DMS53 treated with DMSO at 0.1 percent for 48 hours (cell line): ENCODE results near the gene TBXA2R.
"Not testable (repeated sequence)": the region's sequence is repeated elsewhere in the genome, so short reads cannot be mapped to it uniquely, and the experiment has no call there.

Source experiments
- DNase-seq: peaks from one replicate; lab custom pipeline; 2025; ENCODE audit not compliant: unreplicated experiment; lab: John Stamatoyannopoulos, UW

TBXA2R gene

DNA sequence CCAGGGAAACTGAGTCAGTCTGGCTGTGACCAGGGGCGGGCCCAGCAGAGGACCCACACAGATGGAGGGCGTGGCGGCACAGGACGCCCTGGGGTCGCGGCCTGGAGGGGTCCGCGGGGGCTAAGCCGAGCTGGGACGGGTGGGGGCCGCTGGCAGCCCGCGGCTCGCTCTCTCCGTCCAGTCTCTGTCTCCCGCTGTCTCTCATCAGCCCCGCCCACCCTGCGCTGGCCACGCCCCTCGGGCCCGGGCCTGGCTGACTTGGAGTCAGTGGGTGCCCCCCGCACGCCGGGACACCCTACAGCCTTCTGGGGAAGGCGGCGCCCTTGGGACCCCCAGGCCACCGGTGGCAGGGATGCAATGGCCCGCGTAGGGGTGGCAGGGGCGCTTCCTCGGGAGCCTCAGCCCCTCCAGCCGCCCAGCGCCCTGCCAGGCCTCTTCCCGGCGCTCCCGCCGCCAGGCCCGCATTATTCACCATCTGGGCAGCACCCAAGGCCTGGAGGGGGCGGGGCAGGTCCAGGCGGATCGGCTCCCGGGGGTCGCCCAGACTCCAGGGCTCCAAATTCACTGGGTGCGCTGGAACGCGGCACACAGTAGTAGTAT, at the start of gene TBXA2R:
TSS of gene TBXA2R (minus strand) at position 186 of the 600 bp plus-strand sequence. CDS start 6,241 bp downstream, outside the sequence.
- no peak for DNase-seq

DNA sequence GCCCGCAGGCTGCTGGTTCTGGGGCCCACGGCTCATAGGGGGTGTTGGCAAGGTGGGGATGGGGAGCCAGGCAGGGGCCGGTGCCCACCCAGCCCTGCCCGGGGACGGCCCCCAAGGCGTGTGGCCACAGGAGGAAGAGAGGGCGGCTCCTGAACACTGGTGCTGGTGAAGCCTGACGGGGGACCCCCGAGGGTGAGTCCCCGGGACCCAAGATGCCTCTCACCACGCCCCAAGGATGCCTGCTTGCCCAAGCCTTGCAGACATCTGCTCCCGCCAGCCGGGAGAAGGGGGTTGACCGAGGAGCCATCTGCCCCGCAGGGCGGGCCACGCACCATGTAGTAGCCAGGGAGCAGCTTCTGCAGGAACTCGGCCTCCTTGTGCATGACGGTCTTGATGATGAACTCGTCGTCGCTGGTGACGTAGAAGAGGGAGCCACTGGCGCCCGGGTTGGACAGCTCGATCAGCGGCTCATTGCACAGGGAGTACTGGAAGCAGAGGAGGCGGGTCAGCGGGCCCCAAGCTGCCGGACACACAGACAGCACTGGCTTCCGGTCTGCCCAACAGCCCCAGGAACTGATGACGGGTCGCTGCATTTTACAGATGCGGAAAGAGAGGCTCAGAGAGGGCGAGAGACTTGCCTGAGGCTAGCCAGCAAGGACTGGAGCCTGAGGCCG, 49.5 kb upstream of the TBXA2R start:
- DNase-seq = no peak

DNA sequence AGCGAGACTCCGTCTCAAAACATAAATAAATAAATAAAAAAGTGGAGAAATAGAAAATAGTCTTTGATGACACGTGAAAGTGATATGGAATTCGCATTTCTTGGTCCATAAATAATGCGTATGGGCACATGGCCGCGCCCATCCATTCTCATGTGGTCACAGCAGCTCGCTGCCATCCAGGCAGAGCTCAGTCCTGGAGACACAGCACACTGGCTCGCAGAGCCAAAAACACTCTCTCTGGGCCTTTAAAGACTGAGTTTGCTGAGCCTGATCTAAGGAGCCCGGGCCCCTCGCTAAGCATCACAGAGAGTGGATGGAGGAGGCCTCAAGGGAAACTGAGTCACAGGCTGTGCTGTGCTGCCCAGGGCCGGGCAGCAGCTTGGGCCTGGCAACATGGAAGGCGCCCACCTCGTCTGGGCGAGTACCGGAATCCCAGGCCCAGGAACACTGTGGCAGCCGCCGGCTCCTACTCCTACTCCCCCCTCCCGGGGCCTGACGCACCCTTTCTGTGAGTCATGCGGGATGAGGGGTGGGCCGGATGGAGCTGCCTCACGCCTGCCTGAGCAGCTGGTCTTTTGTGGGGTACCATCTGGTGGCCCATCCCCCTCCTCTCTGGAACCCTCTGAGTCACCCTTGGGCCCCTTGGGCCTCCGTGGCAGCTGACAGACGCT, 48.9 kb upstream of the TBXA2R start:
- DNase-seq = no peak

DNA sequence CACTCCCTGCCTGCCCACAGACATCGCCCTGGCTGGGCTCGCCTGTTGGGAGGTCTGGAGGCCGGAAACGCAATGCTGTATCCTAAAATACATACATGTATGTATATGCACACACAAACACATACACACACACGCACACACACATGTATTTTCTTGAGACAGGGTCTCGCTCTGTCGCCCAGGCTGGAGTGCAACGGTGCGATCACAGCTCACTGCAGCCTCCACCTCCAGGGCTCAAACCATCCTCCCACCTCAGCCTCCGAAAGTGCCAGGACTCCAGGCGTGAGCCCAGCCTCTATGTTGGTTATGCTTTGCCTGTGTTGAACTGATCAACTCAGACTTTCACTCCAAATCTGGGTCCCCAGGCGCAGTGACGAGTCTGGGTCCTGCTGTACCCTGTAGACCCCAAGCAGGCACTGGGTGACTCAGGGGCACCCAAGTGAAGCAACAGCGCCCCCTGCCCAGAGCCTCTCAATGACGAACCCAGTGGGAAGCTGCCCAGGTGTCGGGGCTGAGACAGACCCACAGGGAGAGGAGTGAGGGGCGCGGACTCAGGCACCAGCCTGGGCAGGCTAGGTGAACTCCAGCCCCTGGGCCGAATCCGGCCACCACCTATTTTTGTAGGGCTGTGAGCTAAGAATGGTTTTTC, 47.3 kb upstream of the TBXA2R start:
- no peak for DNase-seq

DNA sequence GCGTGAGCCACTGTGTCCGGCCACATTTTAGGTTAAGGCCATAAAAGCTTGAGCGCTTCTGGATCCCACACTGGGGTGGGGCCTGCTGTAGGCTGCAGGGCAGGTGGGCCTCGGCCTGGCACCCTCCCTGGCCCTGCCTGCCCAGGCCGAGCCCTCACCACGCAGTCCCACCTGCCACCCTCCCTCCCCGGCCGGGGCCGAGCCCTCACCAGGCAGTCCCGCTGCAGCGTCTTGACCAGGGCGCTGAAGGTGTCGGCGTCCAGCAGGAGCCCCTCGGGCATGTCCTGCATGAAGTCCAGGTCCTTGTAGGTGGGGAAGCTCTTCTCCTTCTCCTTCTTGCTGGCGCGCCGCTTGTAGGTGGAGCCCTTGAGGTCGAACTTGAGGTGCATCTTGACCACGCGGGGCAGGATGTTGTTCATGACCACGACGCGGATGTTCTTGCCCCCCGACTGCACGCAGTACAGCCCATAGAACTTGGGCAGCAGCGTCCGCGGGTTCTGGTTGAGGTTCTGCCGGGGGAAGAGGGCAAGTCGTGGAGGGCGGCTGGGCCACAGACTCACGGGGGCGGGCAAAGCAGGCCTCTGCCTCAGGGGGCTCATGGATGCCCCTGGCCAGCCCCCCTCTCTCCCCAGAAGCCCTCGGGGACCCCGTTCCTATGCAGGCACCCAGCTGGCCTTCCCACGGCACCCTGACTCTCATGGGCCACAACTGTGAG, 46.6 kb upstream of the TBXA2R start:
- no peak for DNase-seq

DNA sequence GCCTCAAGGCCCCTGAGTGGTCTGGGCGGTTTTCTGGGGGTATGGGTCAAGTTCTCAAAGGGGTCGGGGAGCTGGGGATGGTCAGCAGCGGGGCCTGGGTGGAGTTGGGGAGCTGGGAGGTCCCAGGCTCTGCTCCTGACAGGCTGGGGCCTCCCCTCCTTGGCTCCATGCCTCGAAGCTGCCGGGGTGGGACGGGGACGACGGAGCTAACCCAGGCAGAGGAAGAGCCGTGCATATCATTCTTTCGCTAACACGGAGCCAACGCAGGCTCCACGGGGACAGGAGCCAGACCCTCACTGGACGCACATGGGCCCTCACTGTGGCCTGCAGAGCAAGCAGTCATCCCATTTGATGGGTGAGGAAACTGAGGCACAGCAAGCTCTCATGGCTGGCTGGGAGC, 45.7 kb upstream of the TBXA2R start:
- DNase-seq = no peak

DNA sequence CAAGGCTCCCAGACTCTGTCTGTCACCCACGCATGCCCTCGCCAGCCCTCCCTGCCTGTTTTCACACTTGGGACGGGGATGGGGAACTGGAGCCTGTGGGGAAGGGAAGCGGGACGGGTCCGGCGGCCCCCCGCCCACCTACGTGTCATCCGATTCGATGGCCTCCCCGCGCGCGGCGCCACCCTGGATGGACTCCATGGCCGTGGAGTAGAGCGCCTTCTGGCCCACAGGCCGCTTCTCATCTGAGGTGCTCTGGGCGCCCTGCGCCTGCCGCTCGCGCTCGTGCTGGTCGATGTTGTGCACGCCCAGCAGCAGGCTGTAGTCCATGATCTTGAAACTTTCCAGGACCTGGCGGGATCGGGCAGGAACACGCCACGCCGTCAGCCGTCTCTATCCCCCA, 45.0 kb upstream of the TBXA2R start:
- DNase-seq = no peak

DNA sequence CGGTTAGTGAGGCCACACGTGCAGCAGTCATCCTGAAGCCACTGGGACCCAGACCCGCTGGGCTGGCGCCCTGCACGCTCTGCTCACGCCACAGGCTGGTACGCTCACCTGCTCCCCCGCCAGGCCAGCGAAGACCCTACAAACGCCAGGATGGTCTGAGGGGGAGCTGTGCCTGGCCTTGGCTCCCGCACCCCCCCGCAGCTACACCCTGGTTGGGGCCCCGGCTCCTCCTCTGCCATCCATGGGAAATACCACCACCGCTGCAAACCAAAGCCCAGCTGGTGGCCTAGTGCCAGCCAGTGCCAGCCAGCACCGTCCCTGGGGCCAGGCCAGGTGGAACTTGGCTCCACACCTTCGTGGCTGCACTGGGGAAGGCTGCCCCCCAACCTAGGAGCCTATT, 43.2 kb upstream of the TBXA2R start:
- no peak for DNase-seq

DNA sequence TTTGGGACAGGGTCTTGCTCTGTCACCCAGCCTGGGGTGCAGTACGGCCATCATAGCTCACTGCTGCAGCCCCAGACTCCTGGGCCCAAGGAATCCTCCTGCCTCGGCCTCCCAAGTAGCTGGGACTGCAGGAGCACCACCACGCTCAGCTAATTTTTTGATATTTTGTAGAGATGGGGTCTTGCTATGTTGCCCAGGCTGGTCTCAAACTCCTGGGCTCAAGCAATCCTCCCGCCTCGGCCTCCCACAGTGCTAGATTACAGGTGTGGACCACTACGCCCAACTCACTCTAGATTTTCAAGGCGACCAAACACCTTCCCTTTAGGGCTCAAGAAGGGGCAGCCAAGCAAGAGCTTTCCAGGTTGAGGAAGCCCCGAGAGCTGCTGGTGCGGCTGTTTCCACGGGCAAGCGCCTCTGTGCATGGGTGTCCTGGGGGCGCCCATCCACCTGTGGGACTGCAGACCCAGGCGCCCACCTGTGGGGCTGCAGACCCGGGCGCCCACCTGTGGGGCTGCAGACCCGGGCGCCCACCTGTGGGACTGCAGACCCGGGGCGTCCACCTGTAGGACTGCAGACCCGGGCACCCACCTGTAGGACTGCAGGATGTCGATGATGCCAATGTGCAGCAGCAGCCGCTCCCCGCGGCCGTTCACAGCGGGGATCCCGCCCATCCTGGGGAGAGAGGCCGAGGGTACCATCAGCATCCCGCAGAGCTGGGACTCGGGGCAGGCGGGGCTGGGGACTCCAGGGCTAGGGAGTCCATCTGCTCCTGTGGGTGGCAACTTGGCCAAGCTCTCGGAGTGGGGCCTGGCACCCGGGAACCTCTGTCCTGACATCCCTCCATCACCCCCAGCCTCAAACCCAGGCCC, 41.6 kb upstream of the TBXA2R start:
- no peak for DNase-seq

DNA sequence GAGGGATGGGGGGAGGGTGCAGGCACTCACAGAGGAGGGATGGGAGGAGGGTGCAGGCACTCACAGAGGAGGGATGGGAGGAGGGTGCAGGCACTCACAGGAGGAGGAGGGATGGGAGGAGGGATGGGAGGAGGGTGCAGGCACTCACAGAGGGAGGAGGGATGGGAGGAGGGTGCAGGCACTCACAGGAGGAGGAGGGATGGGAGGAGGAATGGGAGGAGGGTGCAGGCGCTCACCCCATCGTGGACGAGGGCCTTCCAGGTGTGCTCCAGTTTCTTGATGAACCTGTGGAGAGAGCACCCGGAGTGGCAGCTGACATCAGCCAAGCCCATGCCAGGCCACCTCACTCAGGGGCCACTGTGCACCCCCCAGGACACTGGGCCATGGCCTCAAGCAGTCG, 40.4 kb upstream of the TBXA2R start:
- not testable (repeated sequence) for DNase-seq

DNA sequence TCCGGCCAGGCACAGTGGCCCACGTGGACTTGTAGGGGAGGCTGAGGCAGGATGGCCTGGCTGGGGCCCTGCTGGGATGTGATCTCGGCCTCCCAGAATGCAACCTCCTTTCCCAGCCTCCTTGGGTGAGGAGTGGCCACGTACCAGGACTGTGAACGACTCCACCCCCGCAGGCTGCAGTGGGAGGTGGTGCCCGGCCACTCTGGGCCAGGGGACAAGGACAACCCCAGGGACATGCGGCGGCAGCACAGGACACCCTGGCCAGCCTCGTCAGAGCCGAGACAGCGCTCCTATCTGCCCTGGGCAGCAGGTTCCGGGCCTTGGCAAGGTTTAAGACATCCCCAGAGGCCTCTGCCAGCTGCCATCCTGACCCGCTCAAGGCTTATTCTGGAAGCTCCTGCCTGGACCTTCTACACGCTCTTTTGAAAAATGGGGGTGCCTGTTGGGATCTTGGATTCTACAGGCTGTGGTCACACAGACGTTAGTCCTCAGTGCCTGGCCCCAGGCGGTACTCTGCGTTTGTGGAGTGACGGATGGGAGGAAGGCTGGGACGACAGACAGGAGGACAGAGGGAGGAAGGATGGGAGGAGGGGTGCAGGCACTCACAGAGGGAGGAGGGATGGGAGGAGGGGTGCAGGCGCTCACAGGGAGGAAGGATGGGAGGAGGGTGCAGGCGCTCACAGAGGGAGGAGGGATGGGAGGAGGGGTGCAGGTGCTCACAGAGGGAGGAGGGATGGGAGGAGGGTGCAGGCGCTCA, 39.8 kb upstream of the TBXA2R start:
- DNase-seq = no peak

DNA sequence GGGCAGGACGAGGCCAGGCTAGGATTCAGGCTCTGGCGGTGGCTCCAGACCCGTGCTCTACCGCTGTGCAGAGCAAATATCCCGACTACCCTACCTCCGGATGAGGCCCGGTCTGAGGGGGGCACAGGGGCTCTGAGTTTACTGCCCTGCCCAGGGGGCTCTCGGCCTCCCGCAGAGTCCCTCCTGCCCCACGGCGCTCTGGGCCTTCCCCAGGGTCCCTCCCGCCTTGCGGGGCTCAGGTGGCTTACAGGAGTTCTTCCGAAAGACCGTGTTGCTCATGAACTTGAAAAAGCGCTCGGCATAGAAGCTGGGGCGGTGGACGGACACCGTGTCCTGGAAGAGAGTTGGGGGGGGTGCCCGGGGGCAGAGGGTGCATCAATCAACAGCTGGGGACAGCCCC, 39.1 kb upstream of the TBXA2R start:
- DNase-seq = no peak

DNA sequence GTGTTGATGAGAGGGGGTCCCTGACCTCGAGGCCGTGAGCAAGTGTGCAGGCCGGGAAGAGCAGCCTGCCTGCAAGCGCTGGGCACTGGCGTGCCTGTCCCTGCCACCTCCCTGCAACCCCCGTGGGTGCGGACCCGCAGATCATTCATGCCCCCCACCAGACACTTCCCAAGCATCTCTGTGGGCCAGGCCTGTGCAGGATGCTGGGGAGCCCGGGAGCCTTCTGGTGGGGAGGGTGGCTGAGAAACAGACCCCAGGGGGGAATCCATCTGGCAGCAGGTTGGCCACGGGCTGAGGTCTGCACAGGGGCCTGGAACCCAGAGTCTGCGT, 38.4 kb upstream of the TBXA2R start:
- no peak for DNase-seq

DNA sequence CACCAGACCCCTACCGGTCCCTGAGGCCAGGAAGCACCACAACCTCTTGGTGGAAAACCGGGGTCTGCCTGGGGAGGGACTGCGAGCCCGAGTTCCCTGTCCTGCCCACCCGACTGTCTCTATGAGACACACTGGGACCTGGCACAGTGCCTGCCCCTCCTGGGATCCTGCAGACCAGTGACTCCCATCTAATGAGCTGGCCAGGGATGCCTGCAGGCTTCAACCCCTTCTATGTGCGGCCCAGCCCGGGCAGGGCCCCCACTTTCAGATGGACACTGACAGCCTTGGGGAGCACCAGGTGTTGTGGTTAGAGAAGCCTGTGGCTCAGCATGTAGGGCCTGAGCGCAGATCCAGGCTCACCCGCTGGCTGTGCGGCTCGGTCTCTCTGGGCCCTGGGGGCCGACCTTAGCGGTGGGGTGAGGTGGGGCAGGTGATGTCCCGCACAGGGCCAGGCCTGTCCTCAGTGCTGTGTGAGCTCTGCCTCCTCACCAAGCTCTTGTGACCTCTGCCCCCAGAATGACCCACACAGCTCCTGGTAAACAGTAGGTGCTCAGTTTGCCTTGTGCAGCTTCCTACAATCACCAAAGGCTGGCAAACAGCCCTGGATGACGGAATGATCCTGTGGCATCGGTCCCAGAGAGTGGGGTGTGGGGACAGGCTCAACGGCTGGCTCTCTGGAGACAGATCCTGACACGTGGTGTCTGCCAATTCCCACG, 37.8 kb upstream of the TBXA2R start:
- no peak for DNase-seq

DNA sequence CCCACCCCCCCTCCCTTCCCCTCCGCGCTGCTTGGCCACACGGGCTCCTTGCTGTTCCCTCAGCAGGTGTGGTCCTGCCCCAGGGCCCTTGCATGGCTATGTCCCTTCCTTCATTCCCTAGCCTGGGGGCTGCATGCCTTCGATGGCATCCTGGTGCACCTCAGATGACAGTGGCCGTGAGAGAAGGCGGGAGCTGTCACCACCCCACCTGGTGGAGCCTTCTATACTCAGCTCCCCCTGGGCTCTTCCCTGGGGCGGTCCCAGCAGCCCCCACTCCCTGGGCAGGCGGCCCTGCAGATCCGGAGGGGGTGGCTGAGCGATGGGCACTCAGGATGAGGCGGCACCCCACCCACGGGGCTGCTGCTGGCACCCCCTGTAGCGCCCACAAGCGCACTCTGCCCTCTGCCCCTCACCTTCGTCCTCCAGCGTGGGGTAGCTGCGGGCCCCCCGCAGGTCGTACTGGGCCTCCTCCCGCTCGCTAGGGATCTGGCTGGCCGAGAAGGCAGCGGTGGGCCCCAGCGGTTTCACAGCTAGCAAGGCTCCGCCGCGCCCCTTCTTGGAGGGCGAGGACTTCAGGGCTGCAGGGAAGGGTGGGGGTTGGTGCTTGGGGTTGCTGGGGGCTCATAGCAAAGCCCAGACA, 37.1 kb upstream of the TBXA2R start:
- no peak for DNase-seq

DNA sequence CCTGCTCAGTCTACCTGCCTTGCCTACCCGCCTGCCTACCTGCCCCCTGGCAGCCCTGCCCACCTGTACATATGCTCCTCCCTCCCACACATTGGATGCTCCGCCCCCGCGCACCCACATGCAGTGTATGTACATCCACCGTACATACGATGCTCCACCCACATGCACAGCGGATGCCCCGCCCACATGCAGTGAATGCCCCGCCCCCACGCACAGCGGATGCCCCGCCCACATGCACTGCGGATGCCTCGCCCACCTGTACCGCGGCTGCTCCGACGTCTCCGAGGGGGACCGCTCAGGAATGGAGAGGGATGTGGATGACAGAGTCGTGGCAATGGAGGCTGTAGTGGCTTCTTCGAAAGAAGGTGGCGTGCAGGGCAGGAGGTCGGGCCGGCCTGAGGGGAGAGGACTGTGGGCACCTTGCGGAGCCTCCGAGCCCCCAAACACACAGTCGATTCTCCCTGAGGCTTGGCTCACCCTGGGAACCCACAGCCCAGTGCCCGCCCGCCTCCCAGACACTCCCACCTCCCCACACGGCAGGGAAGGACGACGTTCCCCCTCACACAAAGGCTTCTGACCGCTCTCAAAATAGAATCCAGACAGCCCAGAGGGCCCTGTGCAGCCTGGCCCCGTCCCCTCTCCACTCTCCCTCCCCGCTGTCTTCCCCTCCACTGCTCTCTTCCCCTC, 36.5 kb upstream of the TBXA2R start:
- DNase-seq = no peak

DNA sequence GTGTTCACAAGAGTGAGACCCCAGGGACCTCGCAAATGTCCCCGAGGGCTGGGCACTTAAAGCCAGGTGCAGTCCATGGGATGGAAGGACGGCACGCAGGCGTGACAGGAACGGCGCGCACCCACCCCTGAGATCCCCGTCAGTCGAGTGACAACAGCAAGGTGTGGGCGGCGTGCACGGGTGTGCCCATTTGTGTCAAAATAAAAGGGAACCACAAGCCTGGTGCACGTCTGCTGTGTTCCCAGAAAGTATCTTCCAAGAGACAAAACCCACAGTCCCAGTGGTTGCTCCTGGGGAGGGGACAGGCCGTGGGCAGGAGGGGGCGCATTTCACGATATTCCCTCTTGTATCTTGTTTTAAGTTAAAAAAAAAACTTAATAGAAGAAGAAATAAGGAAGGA, 35.6 kb upstream of the TBXA2R start:
- no peak for DNase-seq
